B cell (primary cell): ENCODE results near the gene SPINK1. TPM values are rescaled to one million over a fixed set of nuclear protein-coding genes. Genes with fewer than 3 reads are reported as not detected.

Experiments used
- ATAC-seq: fragments of 200-7000 bp; cut with Tn5 transposase; one replicate; pipeline ENCODE4 v1.10.0; 2021; ENCODE audit warnings: low read depth, mild to moderate bottlenecking, moderate number of reproducible peaks, moderate library complexity
- CTCF ChIA-PET: fragments of 350-600 bp; sonication (Branson Sonifier 250); formaldehyde crosslinking; loops from one replicate; lab custom pipeline; 2021; ENCODE audit warnings: antibody characterized with exemption, inconsistent platforms; lab: Charles Lee
- POLR2A ChIA-PET: fragments of 350-600 bp; sonication (Branson Sonifier 250); formaldehyde crosslinking; loops from one replicate; lab custom pipeline; 2021; ENCODE audit warnings: antibody characterized with exemption; lab: Charles Lee
- DNase-seq: peaks from one replicate; pipeline ENCODE4 v3.0.0; 2013
- H2AFZ ChIP-seq: 2 replicates; pipeline ENCODE4 v1.6.1; 2012; ENCODE audit warnings: mild to moderate bottlenecking, low read depth, low read length; ENCODE audit not compliant: insufficient read depth, poor library complexity, severe bottlenecking
- H3K27ac ChIP-seq, 2 donors: 1 replicate in 1 of 2; 2 replicates in 1 of 2; pipeline ENCODE4 v1.5.1; 2012 to 2013; ENCODE audit warnings: low read length in 2 of 2, mild to moderate bottlenecking in 2 of 2, moderate library complexity in 1 of 2
- H3K27me3 ChIP-seq, 4 experiments: fragments of 200-600 bp in 1 of 4; sonication (generic) in 1 of 4; replicated peaks in 1 of 4; 1 replicate in 2 of 4; 2 replicates in 2 of 4; pipeline versions ENCODE4 v1.6.1 to v1.7.0; 2013 to 2016; ENCODE audit warnings: low read length in 3 of 4, mild to moderate bottlenecking in 2 of 4, mixed read lengths in 1 of 4, moderate library complexity in 1 of 4; ENCODE audit not compliant: insufficient read depth in 4 of 4, control insufficient read depth in 3 of 4; ENCODE audit errors: control extremely low read depth in 1 of 4
- H3K36me3 ChIP-seq, 2 experiments: replicated peaks in 1 of 2; 1 replicate in 1 of 2; 2 replicates in 1 of 2; pipeline versions ENCODE4 v1.6.1 to v1.7.1; 2013; ENCODE audit warnings: low read length in 1 of 2; ENCODE audit not compliant: insufficient read depth in 2 of 2, control insufficient read depth in 1 of 2; ENCODE audit errors: control extremely low read depth in 1 of 2, extremely low read depth in 1 of 2
- H3K4me1 ChIP-seq, 2 donors: fragments of 200-600 bp in 1 of 2; sonication (generic) in 1 of 2; 1 replicate in 1 of 2; 2 replicates in 1 of 2; pipeline versions ENCODE4 v1.5.1 to v1.6.1; 2013 to 2017; ENCODE audit warnings: low read length in 2 of 2; ENCODE audit not compliant: control insufficient read depth in 2 of 2, insufficient read depth in 2 of 2
- H3K4me2 ChIP-seq: replicated peaks from 2 replicates; pipeline ENCODE3; 2012; ENCODE audit warnings: mild to moderate bottlenecking, low read depth, low read length; ENCODE audit not compliant: poor library complexity, severe bottlenecking
- H3K4me3 ChIP-seq, 5 experiments: fragments of 200-600 bp in 1 of 5; sonication (generic) in 1 of 5; 1 replicate in 3 of 5; 2 replicates in 2 of 5; pipeline versions ENCODE4 v1.5.1 to v1.7.0; 2011 to 2016; ENCODE audit warnings: low read length in 4 of 5, mild to moderate bottlenecking in 4 of 5, low read depth in 2 of 5, control low read depth in 1 of 5, moderate library complexity in 1 of 5; ENCODE audit not compliant: insufficient read depth in 1 of 5; ENCODE audit errors: control extremely low read depth in 1 of 5, extremely low read depth in 1 of 5
- H3K79me2 ChIP-seq: fragments of 200-600 bp; sonication (generic); one replicate; pipeline ENCODE4 v1.6.0; 2016; ENCODE audit warnings: low read length; ENCODE audit not compliant: control insufficient read depth, insufficient read depth
- H3K9ac ChIP-seq: fragments of 200-600 bp; sonication (generic); 2 replicates; pipeline ENCODE4 v1.6.1; 2017; ENCODE audit warnings: mild to moderate bottlenecking, low read length, moderate library complexity
- H3K9me3 ChIP-seq, 3 donors: one replicate each; pipeline versions ENCODE4 v1.6.1 to v1.7.1; 2013; ENCODE audit warnings: low read length in 2 of 3; ENCODE audit not compliant: control insufficient read depth in 2 of 3, insufficient read depth in 1 of 3; ENCODE audit errors: control extremely low read depth in 1 of 3
- H4K20me1 ChIP-seq: 2 replicates; pipeline ENCODE4 v1.6.0; 2012; ENCODE audit warnings: mild to moderate bottlenecking, low read length; ENCODE audit not compliant: insufficient read depth, control insufficient read depth, poor library complexity, severe bottlenecking
- H3K27ac Mint-ChIP-seq: one replicate; pipeline ENCODE4 v1.8.0; 2021; ENCODE audit warnings: mixed read lengths
- H3K27me3 Mint-ChIP-seq: one replicate; pipeline ENCODE4 v1.8.0; 2021; ENCODE audit warnings: mixed read lengths
- H3K4me1 Mint-ChIP-seq: one replicate; pipeline ENCODE4 v1.8.0; 2021; ENCODE audit warnings: mixed read lengths
- H3K4me3 Mint-ChIP-seq: one replicate; pipeline ENCODE4 v1.8.0; 2021; ENCODE audit warnings: mixed read lengths
- H3K9me3 Mint-ChIP-seq: one replicate; pipeline ENCODE4 v1.8.0; 2022; ENCODE audit warnings: mixed read lengths; ENCODE audit not compliant: insufficient read depth
- EZH2 ChIP-seq: IDR thresholded peaks from 2 replicates; pipeline ENCODE4 v1.6.1; 2012; ENCODE audit warnings: borderline replicate concordance, low read depth, mild to moderate bottlenecking, moderate library complexity, low read length; ENCODE audit not compliant: insufficient read depth, poor library complexity, severe bottlenecking
- WGBS: methylation state at CpG from one replicate; pipeline ENCODE4 v1.1.5; 2013; ENCODE audit warnings: missing lambda C conversion rate; ENCODE audit not compliant: insufficient coverage; 5-methylcytosine and 5-hydroxymethylcytosine counted together
- intact Hi-C: fragments of 100-400 bp; cut with micrococcal nuclease; formaldehyde crosslinking; loops from one replicate; pipeline ENCODE4 v1.10.0; 2022
- polyA plus RNA-seq: library from polyadenylated mRNA; depleted of rRNA; stranded (reverse); fragments of >200 nt; gene quantifications from 2 replicates; pipeline ENCODE4 v1.2.3, GENCODE V29; 2012
- total RNA-seq, 2 donors: library from RNA; stranded (reverse); fragments of 120-200 nt in 1 of 2; gene quantifications; 1 replicate in 1 of 2; 2 replicates in 1 of 2; pipeline versions ENCODE4 v1.2.3 to v1.2.4, GENCODE V29; 2013 to 2022
- TF ChIP-seq, protein P1 (sequence below): fragments of 200-600 bp; IDR thresholded peaks from one replicate; pipeline ENCODE4 v1.8.0; 2022; ENCODE audit warnings: antibody characterized with exemption, mild to moderate bottlenecking

Gene SPINK1
- total and polyA plus RNA-seq, 2 donors (not counting 1 experiment from before 2014, with no cell fraction given), result not detected

DNA sequence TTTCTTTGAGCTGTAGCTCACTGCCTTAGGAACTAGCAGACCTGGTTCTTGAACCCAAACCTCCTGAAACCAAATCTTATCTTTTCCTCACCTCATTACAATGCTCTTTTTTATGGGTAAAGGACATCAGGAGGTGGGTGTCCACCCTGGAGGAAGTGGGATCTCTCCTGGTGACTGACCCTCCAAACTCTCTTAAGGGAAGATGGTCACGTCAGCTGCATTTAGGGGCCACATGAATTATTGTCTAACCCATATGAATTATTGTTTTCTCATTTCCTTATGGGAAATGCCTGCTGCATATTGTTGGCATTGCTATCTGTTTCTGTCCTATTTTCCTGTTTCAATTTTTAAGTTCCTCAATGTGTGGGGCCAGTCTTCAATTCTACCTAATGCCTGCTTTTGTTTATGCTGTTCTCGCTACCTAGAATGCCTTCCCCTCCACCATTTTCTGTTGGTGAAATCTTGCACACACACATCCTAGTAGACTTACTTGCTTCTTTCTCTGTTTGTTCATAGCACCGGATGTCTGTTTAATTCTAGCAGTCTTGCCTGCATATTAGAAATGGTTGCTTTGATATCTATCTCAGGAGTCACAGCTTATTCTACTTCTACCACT is 22.0 kb upstream of the SPINK1 start:
- H3K36me3 ChIP-seq, result no peaks in the 10 kb centered on the region
- no peaks in the 10 kb centered on the region for H3K9me3 ChIP-seq
- no peaks in the 10 kb centered on the region for H3K4me1 Mint-ChIP-seq
- H4K20me1 ChIP-seq, result no peaks in the 10 kb centered on the region
- CTCF ChIA-PET, result no interaction called here
- no peak for DNase-seq
- no peak overlapping the region for H3K9ac ChIP-seq
- H3K4me3 Mint-ChIP-seq, result no peak overlapping the region
- 88% methylated on average over 1 of the region's 3 CpGs for WGBS
- no peak overlapping the region for H3K4me2 ChIP-seq
- H3K4me1 ChIP-seq, result no peaks in the 10 kb centered on the region
- ATAC-seq, result no peak
- H3K27me3 Mint-ChIP-seq, result peaks cover 28% of the 10 kb centered on the region
- no peaks in the 10 kb centered on the region for H3K9me3 Mint-ChIP-seq
- no peak overlapping the region for H2AFZ ChIP-seq
- H3K27ac Mint-ChIP-seq, result no peak overlapping the region
- no peak overlapping the region for H3K4me3 ChIP-seq
- intact Hi-C loops, result no loop called here
- no peak overlapping the region for H3K27ac ChIP-seq
- H3K27me3 ChIP-seq, result no peaks in the 10 kb centered on the region
- H3K79me2 ChIP-seq, result no peaks in the 10 kb centered on the region
- POLR2A ChIA-PET, result no interaction called here
- TF ChIP-seq, protein P1, sequence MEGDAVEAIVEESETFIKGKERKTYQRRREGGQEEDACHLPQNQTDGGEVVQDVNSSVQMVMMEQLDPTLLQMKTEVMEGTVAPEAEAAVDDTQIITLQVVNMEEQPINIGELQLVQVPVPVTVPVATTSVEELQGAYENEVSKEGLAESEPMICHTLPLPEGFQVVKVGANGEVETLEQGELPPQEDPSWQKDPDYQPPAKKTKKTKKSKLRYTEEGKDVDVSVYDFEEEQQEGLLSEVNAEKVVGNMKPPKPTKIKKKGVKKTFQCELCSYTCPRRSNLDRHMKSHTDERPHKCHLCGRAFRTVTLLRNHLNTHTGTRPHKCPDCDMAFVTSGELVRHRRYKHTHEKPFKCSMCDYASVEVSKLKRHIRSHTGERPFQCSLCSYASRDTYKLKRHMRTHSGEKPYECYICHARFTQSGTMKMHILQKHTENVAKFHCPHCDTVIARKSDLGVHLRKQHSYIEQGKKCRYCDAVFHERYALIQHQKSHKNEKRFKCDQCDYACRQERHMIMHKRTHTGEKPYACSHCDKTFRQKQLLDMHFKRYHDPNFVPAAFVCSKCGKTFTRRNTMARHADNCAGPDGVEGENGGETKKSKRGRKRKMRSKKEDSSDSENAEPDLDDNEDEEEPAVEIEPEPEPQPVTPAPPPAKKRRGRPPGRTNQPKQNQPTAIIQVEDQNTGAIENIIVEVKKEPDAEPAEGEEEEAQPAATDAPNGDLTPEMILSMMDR, result no peak
- TF ChIP-seq EZH2, result no peak

DNA sequence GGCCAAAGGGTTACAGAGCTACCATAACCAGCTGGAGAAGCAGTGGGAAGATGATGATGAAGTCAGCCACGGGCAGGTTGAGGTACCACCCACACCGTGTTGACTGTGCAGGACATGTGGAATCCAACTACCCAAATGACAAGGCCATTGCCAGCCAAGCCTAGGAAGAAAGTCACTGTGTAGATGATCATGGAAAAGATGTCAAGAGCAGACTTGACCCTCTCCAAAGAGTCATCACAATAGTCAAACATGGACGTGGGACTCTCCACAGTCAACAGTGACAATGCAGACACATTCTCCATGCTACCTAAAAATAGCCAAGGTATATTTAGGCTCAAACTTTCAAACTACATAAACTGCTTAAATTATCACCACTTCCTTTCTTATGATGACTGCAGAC is 20.9 kb upstream of the SPINK1 start:
- no peak overlapping the region for H3K4me2 ChIP-seq
- H3K79me2 ChIP-seq, result no peaks in the 10 kb centered on the region
- no peaks in the 10 kb centered on the region for H4K20me1 ChIP-seq
- no peak for ATAC-seq
- TF ChIP-seq EZH2, result no peak
- TF ChIP-seq, protein P1, result no peak
- CTCF ChIA-PET, result interaction anchor here (0.9 kb wide), 1 partner anchor 225 kb away, joined by 3 read pairs; no protein-coding TSS in a partner anchor
- Mint-ChIP-seq H3K4me3 (no peak overlapping the region), H3K4me1 (no peaks in the 10 kb centered on the region), H3K27ac (no peak overlapping the region), H3K27me3 (peaks cover 23% of the 10 kb centered on the region), H3K9me3 (no peaks in the 10 kb centered on the region)
- no peak overlapping the region for H3K27ac ChIP-seq
- WGBS, result 0% methylated on average over 1 of the region's 3 CpGs
- H2AFZ ChIP-seq, result no peak overlapping the region
- H3K27me3 ChIP-seq, result no peaks in the 10 kb centered on the region
- no peaks in the 10 kb centered on the region for H3K36me3 ChIP-seq
- intact Hi-C loops, result no loop called here
- POLR2A ChIA-PET, result no interaction called here
- no peak for DNase-seq
- H3K4me3 ChIP-seq, result no peak overlapping the region
- no peaks in the 10 kb centered on the region for H3K9me3 ChIP-seq
- no peak overlapping the region for H3K9ac ChIP-seq
- no peaks in the 10 kb centered on the region for H3K4me1 ChIP-seq
